GM23248 (cell line): ENCODE results near the gene COL5A3. TPM values are rescaled to one million over a fixed set of nuclear protein-coding genes. Genes with fewer than 3 reads are reported as not detected.
A peak's percentile ranks its signal among the peaks of the same experiment; 100 is the strongest.

Experiments
- DNase-seq: peaks from one replicate; pipeline ENCODE4 v3.0.0-alpha.2; 2015
- H2AFZ ChIP-seq: fragments of 200-600 bp; sonication (generic); 2 replicates; pipeline ENCODE4 v1.6.1; 2016; ENCODE audit warnings: antibody characterized with exemption
- H3F3A ChIP-seq: fragments of 200-600 bp; sonication (generic); 2 replicates; pipeline ENCODE4 v1.6.1; 2016; ENCODE audit warnings: mild to moderate bottlenecking, antibody characterized with exemption, mixed run types; ENCODE audit not compliant: insufficient read depth
- H3K27ac ChIP-seq: fragments of 200-600 bp; sonication (generic); 2 replicates; pipeline ENCODE4 v1.5.1; 2016; ENCODE audit warnings: mild to moderate bottlenecking
- H3K27me3 ChIP-seq: fragments of 200-600 bp; sonication (generic); replicated peaks from 2 replicates; pipeline ENCODE4 v1.6.1; 2016; ENCODE audit warnings: mild to moderate bottlenecking; ENCODE audit not compliant: insufficient read depth
- H3K36me3 ChIP-seq: fragments of 200-600 bp; sonication (generic); 2 replicates; pipeline ENCODE4 v1.6.1; 2016; ENCODE audit warnings: low read depth, mild to moderate bottlenecking
- H3K4me1 ChIP-seq: fragments of 200-600 bp; sonication (generic); 2 replicates; pipeline ENCODE4 v1.6.1; 2016; ENCODE audit warnings: mild to moderate bottlenecking; ENCODE audit not compliant: insufficient read depth
- H3K4me2 ChIP-seq: fragments of 200-600 bp; sonication (generic); one replicate; pipeline ENCODE4 v1.6.1; 2016; ENCODE audit warnings: mild to moderate bottlenecking; ENCODE audit not compliant: unreplicated experiment
- H3K4me3 ChIP-seq: fragments of 200-600 bp; sonication (generic); 2 replicates; pipeline ENCODE4 v1.5.1; 2016; ENCODE audit warnings: mild to moderate bottlenecking
- H3K79me2 ChIP-seq: fragments of 200-600 bp; sonication (generic); 2 replicates; pipeline ENCODE4 v1.6.1; 2016; ENCODE audit warnings: mild to moderate bottlenecking; ENCODE audit not compliant: insufficient read depth
- H3K9ac ChIP-seq: fragments of 200-600 bp; sonication (generic); 2 replicates; pipeline ENCODE4 v1.6.1; 2016; ENCODE audit warnings: mild to moderate bottlenecking
- H3K9me2 ChIP-seq: fragments of 200-600 bp; sonication (generic); 2 replicates; pipeline ENCODE4 v1.6.1; 2016; ENCODE audit warnings: mixed run types, mild to moderate bottlenecking, moderate library complexity; ENCODE audit not compliant: insufficient read depth
- H3K9me3 ChIP-seq: fragments of 200-600 bp; sonication (generic); one replicate; pipeline ENCODE4 v1.6.1; 2017; ENCODE audit warnings: low read depth
- H4K20me1 ChIP-seq: fragments of 200-600 bp; sonication (generic); 2 replicates; pipeline ENCODE4 v1.6.0; 2016; ENCODE audit not compliant: insufficient read depth
- EZH2 ChIP-seq: fragments of 200-600 bp; sonication (generic); IDR thresholded peaks from 2 replicates; pipeline ENCODE4 v1.6.1; 2018; ENCODE audit warnings: antibody characterized with exemption, mild to moderate bottlenecking; ENCODE audit not compliant: insufficient read depth, poor library complexity, severe bottlenecking
- EZH2phosphoT487 ChIP-seq: fragments of 200-600 bp; sonication (generic); IDR thresholded peaks from 2 replicates; pipeline ENCODE4 v1.6.1; 2018; ENCODE audit warnings: antibody characterized with exemption, moderate library complexity, mild to moderate bottlenecking, low read depth; ENCODE audit not compliant: insufficient read depth
- WGBS, 2 experiments: methylation state at CpG; one replicate each; pipeline ENCODE4 v1.1.6; 2015 to 2017; ENCODE audit warnings: low lambda C conversion rate in 2 of 2, low coverage in 1 of 2; ENCODE audit errors: missing lambda C conversion rate in 2 of 2; 5-methylcytosine and 5-hydroxymethylcytosine counted together
- in situ Hi-C: fragments of 300-500 bp; cut with MboI; formaldehyde crosslinking; loops from 2 replicates; pipeline ENCODE4 v1.15.0; 2020
- polyA plus RNA-seq: library from polyadenylated mRNA; unstranded; fragments of >200 nt; fragmentation: Nextera tagmentation; extraction: Ambion mirVana; gene quantifications from 2 replicates; pipeline ENCODE4 v1.2.1, GENCODE V29; 2016
- total RNA-seq: library from RNA; depleted of rRNA; stranded (reverse); fragments of >200 nt; shearing (Covaris generic); gene quantifications from 2 replicates; pipeline ENCODE4 v1.2.3, GENCODE V29; 2014; rRNA removed

COL5A3 gene
- 22.8 and 26.8 TPM in 2 replicates for total RNA-seq
- 4.1 and 4.2 TPM in 2 replicates for polyA plus RNA-seq

- H4K20me1 ChIP-seq = no peaks in the 10 kb centered on the region
- no peaks in the 10 kb centered on the region for H3K27me3 ChIP-seq
- no peaks in the 10 kb centered on the region for H3K9me3 ChIP-seq
- in situ Hi-C loops = no loop called here
- H3K4me3 ChIP-seq = peak within 1 kb of the TSS; percentile 74
- no peaks in the 10 kb centered on the region for H3K36me3 ChIP-seq
- peak; percentile 84 for DNase-seq
- H3K9ac ChIP-seq = peak within 1 kb of the TSS; percentile 89
- peaks cover 27% of the 10 kb centered on the region for H3K4me1 ChIP-seq
- no peaks in the 10 kb centered on the region for H3K9me2 ChIP-seq
- peak within 1 kb of the TSS; percentile 76 for H3K4me2 ChIP-seq
- peak within 1 kb of the TSS; percentile 46; the same call in 1 of the 2 replicates for H2AFZ ChIP-seq
- H3K79me2 ChIP-seq = no peaks in the 10 kb centered on the region
- peak within 1 kb of the TSS; percentile 79 for H3K27ac ChIP-seq
- 1% methylated on average over 37 to 38 of the region's 38 CpGs for whole genome bisulfite sequencing, 2 experiments
- TF ChIP-seq EZH2 (no peak), EZH2phosphoT487 (no peak)
- peaks cover 12% of the 10 kb centered on the region for H3F3A ChIP-seq
Measured at GRCh38 chr19:10010247-10010691, at the start of gene COL5A3. Gene COL5A3, minus strand, starts transcription at chr19:10010504. Its CDS starts 119 bp downstream, at chr19:10010385.

- Histone ChIP-seq H3K79me2 (no peaks in the 10 kb centered on the region), H4K20me1 (no peaks in the 10 kb centered on the region), H3K9me3 (no peaks in the 10 kb centered on the region), H3K9ac (no peak overlapping the region), H3K36me3 (no peaks in the 10 kb centered on the region), H3K27me3 (no peaks in the 10 kb centered on the region), H3K9me2 (no peaks in the 10 kb centered on the region), H3K4me2 (no peak overlapping the region), H3F3A (no peaks in the 10 kb centered on the region), H2AFZ (no peak overlapping the region), H3K4me3 (no peak overlapping the region), H3K4me1 (no peaks in the 10 kb centered on the region), H3K27ac (no peak overlapping the region)
- WGBS, 2 experiments = 49 to 50% methylated on average over 21 of the region's 21 CpGs
- no peak for DNase-seq
- in situ Hi-C loops = no loop called here
- TF ChIP-seq EZH2 (no peak), EZH2phosphoT487 (no peak)
Measured at GRCh38 chr19:10052602-10053360, 42.5 kb upstream of the COL5A3 start.

GRCh38 chr19:10049626-10050025 lies 39.3 kb upstream of the COL5A3 start:
- TF ChIP-seq EZH2 = no peak
- no peaks in the 10 kb centered on the region for H4K20me1 ChIP-seq
- H2AFZ ChIP-seq = no peak overlapping the region
- H3K36me3 ChIP-seq = no peaks in the 10 kb centered on the region
- H3K27ac ChIP-seq = no peak overlapping the region
- no peak overlapping the region for H3K4me2 ChIP-seq
- H3K9ac ChIP-seq = no peak overlapping the region
- in situ Hi-C loops = no loop called here
- no peaks in the 10 kb centered on the region for H3K27me3 ChIP-seq
- no peak overlapping the region for H3K4me3 ChIP-seq
- H3K79me2 ChIP-seq = no peaks in the 10 kb centered on the region
- H3F3A ChIP-seq = no peaks in the 10 kb centered on the region
- H3K9me2 ChIP-seq = no peaks in the 10 kb centered on the region
- no peak for DNase-seq
- H3K9me3 ChIP-seq = no peaks in the 10 kb centered on the region
- H3K4me1 ChIP-seq = no peaks in the 10 kb centered on the region
- 17 to 25% methylated on average over 2 of the region's 2 CpGs for WGBS, 2 experiments

- DNase-seq = no peak
- no peaks in the 10 kb centered on the region for H3K36me3 ChIP-seq
- in situ Hi-C loops = no loop called here
- no peaks in the 10 kb centered on the region for H3K79me2 ChIP-seq
- H3K4me1 ChIP-seq = no peaks in the 10 kb centered on the region
- no peaks in the 10 kb centered on the region for H3K9me3 ChIP-seq
- no peaks in the 10 kb centered on the region for H3F3A ChIP-seq
- no peak overlapping the region for H3K4me2 ChIP-seq
- H4K20me1 ChIP-seq = no peaks in the 10 kb centered on the region
- H3K9ac ChIP-seq = no peak overlapping the region
- TF ChIP-seq EZH2 (no peak), EZH2phosphoT487 (no peak)
- no peak overlapping the region for H2AFZ ChIP-seq
- H3K27ac ChIP-seq = no peak overlapping the region
- H3K9me2 ChIP-seq = no peaks in the 10 kb centered on the region
- H3K4me3 ChIP-seq = no peak overlapping the region
- 6 to 14% methylated on average over 1 of the region's 1 CpG for WGBS, 2 experiments
- no peaks in the 10 kb centered on the region for H3K27me3 ChIP-seq
Measured at GRCh38 chr19:10045371-10045770, 35.1 kb upstream of the COL5A3 start.
